GM23248 (cell line): Measurements from ENCODE around the gene CCDC144A.
"Not testable (repeated sequence)": the region's sequence is repeated elsewhere in the genome, so short reads cannot be mapped to it uniquely, and the experiment has no call there.

ENCODE experiments used
- EZH2 ChIP-seq: fragments of 200-600 bp; sonication (generic); IDR thresholded peaks from 2 replicates; pipeline ENCODE4 v1.6.1; 2018; ENCODE audit warnings: antibody characterized with exemption, mild to moderate bottlenecking; ENCODE audit not compliant: insufficient read depth, poor library complexity, severe bottlenecking
- EZH2phosphoT487 ChIP-seq: fragments of 200-600 bp; sonication (generic); IDR thresholded peaks from 2 replicates; pipeline ENCODE4 v1.6.1; 2018; ENCODE audit warnings: antibody characterized with exemption, moderate library complexity, mild to moderate bottlenecking, low read depth; ENCODE audit not compliant: insufficient read depth

- not testable (repeated sequence) for TF ChIP-seq EZH2, EZH2phosphoT487
Measured at GRCh38 chr17:16806599-16806998, 116.6 kb downstream of the CCDC144A start.
